Activated CD4-positive, alpha-beta T cell treated with anti-CD3 and anti-CD28 coated beads for 36 hours (primary cell): ENCODE data around the gene SULT2B1. TPM values are rescaled to one million over a fixed set of nuclear protein-coding genes. Genes with fewer than 3 reads are reported as not detected.
A peak's percentile ranks its signal among the peaks of the same experiment; 100 is the strongest.

Experiments
- ATAC-seq: fragments of 200-7000 bp; cut with Tn5 transposase; one replicate; pipeline ENCODE4 v1.10.0; 2021; ENCODE audit warnings: mild to moderate bottlenecking, moderate library complexity
- CTCF ChIA-PET: fragments of 350-600 bp; sonication (Branson Sonifier 250); formaldehyde crosslinking; loops from one replicate; lab custom pipeline; 2021; ENCODE audit warnings: antibody characterized with exemption; lab: Charles Lee
- POLR2A ChIA-PET: fragments of 350-600 bp; sonication (Branson Sonifier 250); formaldehyde crosslinking; loops from one replicate; lab custom pipeline; 2021; ENCODE audit warnings: antibody characterized with exemption, inconsistent platforms; lab: Charles Lee
- DNase-seq: peaks from one replicate; pipeline ENCODE4 v3.0.0-alpha.2; 2020
- H3K27ac Mint-ChIP-seq: one replicate; pipeline ENCODE4 v1.8.0; 2021; ENCODE audit warnings: mixed read lengths
- H3K27me3 Mint-ChIP-seq: one replicate; pipeline ENCODE4 v1.8.0; 2021; ENCODE audit warnings: mixed read lengths
- H3K36me3 Mint-ChIP-seq: one replicate; pipeline ENCODE4 v1.8.0; 2021; ENCODE audit warnings: low read depth, mixed read lengths
- H3K4me1 Mint-ChIP-seq: one replicate; pipeline ENCODE4 v1.8.0; 2021; ENCODE audit warnings: mixed read lengths
- H3K4me3 Mint-ChIP-seq: one replicate; pipeline ENCODE4 v1.8.0; 2021; ENCODE audit warnings: mild to moderate bottlenecking, moderate library complexity, mixed read lengths
- H3K9me3 Mint-ChIP-seq: one replicate; pipeline ENCODE4 v1.8.0; 2021; ENCODE audit warnings: low read depth, mixed read lengths
- intact Hi-C, 2 experiments: fragments of 100-400 bp; cut with DNase I in 1 of 2; cut with micrococcal nuclease in 1 of 2; formaldehyde crosslinking; loops; one replicate each; pipeline versions ENCODE4 v1.14.2 to v1.15.1; 2022 to 2024; cut with DNase I, micrococcal nuclease
- total RNA-seq, 2 experiments: library from RNA; stranded (reverse); gene quantifications; one replicate each; pipeline ENCODE4 v1.2.3, GENCODE V29; 2021

Gene SULT2B1
- total RNA-seq, 2 experiments from 2014 or later = not detected

DNA sequence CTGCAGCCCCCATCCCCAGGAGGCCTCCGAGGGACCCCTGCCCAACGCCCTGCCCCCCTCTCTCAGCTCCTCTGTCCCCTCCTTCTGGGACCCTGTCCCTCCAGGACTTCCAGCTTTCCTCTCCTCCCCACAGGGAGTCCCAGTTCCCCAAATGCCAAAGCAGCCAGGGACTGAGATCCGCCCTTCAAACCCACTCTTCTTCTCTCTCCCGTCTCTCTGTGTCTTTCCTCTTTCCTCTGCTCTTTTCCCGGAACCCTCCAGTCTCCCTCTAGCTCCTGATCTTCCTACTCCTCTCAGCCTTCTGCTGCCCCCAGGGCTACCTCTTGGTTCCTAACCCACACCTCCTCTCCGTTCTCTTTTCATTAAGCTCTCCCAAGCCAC, 93.6 kb downstream of the SULT2B1 start:
- DNase-seq = no peak
- no peaks in the 10 kb centered on the region for H3K36me3 Mint-ChIP-seq
- peaks cover 42% of the 10 kb centered on the region for H3K4me1 Mint-ChIP-seq
- no peaks in the 10 kb centered on the region for H3K9me3 Mint-ChIP-seq
- CTCF ChIA-PET = interaction anchor here (0.6 to 2.4 kb wide), 14 partner anchors 11 to 348 kb away, joined by 3 to 13 read pairs (median 4); partner anchors contain the start of genes GYS1, RPL18, RUVBL2 and SPHK2
- POLR2A ChIA-PET = interaction anchor here (1.2 to 2.2 kb wide), 3 partner anchors 11 to 348 kb away, joined by 4 to 9 read pairs (median 7); partner anchors contain the start of genes GYS1, RPL18, RUVBL2 and SPHK2
- ATAC-seq = no peak
- H3K4me3 Mint-ChIP-seq = peak overlapping the region; percentile 79
- no peaks in the 10 kb centered on the region for H3K27me3 Mint-ChIP-seq
- peak overlapping the region; percentile 88 for H3K27ac Mint-ChIP-seq
- intact Hi-C loops = loop anchor here in 1 of 2 experiments (5.0 kb wide), 1 partner anchor 197 kb away; no protein-coding TSS in a partner anchor

DNA sequence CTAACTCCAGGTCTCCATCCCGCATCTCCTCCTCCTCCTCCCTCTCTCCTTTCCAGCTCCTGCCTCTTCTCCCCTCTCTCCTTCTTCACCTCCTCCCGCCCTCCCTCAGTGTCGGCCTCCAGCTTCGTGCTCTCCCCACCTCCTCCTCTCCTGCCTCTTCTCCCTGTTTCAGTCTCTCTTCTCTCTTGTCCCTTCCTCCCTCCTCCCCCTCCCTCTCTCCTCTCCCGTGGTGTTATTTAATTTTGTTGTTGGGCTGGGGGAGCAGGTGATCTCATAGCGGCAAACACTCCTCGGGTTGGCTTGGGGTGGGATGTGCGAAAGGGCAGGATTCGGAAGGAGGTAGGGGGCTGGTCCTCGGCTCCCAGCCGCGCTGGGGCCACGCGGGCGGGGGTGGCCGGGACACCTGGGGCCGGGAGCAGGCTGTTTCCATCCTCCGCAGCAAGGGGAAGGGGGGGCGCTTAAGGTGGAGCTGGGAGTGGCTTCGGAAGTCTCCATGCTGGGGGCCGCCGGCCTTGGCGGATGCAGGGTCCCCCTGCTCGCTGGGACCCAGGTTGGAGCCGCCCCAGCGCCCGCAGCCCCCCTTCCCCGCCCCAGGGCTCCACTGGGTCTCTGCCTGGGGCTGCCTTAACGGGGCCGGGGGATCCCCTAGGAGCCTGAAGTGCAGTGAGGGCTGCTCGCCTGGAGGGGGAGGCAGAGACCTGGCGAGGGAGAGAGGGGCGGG, 94.2 kb downstream of the SULT2B1 start, which contains the start of gene CA11:
Gene CA11 (minus strand): TSS at position 187 of the 721 bp plus-strand sequence. CDS start 555 bp downstream, outside the sequence.
- ATAC-seq = peak; percentile 85
- intact Hi-C loops = loop anchor here (1.0 to 5.0 kb wide), 13 partner anchors 8 to 347 kb away; partner anchors contain the start of genes GYS1 (in 1 of the 2), RPL18 (in 1 of the 2), RUVBL2 (in 1 of the 2) and SPHK2 (in 1 of the 2)

DNA sequence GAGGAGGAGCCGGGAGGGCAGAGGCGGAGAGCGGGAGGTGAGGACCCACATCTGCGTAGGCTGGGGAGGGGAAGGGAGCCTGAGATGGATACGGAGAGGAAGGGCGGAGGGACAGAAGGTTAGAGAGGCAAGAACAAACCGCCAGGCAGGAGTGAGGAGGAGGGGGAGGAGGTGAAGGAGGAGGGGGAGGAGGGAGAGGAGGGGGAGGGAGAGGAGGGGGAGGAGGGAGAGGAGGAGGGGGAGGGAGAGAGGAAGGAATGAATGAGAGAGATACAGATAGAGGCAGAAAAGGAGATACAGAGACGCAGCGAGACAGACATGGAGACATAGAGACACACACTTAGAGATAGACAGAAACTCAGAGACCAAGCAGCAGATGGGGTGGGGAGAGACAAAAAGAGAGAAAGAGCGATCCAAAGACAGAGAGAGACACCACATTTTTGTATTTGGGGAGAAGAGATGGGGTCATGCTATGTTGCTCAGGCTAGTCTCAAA, 94.8 kb downstream of the SULT2B1 start:
- peak overlapping the region; percentile 79 for H3K4me3 Mint-ChIP-seq
- no peaks in the 10 kb centered on the region for H3K36me3 Mint-ChIP-seq
- H3K27me3 Mint-ChIP-seq = no peaks in the 10 kb centered on the region
- H3K9me3 Mint-ChIP-seq = no peaks in the 10 kb centered on the region
- DNase-seq (no peak), ATAC-seq (no peak)
- CTCF ChIA-PET = interaction anchor here (1.0 to 2.4 kb wide), 6 partner anchors 12 to 347 kb away, joined by 3 to 13 read pairs (median 4); partner anchors contain the start of genes GYS1 and RUVBL2
- POLR2A ChIA-PET = interaction anchor here (1.7 kb wide), 1 partner anchor 12 kb away, joined by 7 read pairs; no protein-coding TSS in a partner anchor
- intact Hi-C loops = loop anchor here (1.0 to 5.0 kb wide), 13 partner anchors 8 to 347 kb away; partner anchors contain the start of genes GYS1 (in 1 of the 2), RPL18 (in 1 of the 2), RUVBL2 (in 1 of the 2) and SPHK2 (in 1 of the 2)
- H3K4me1 Mint-ChIP-seq = peaks cover 46% of the 10 kb centered on the region
- H3K27ac Mint-ChIP-seq = peak overlapping the region; percentile 70

More for the DNA sequence above, 94.2 kb downstream of the SULT2B1 start, which contains the start of gene CA11:
- no peaks in the 10 kb centered on the region for H3K27me3 Mint-ChIP-seq
- ChIA-PET CTCF (interaction anchor here (0.6 to 2.4 kb wide), 12 partner anchors 12 to 347 kb away, joined by 3 to 13 read pairs (median 4); partner anchors contain the start of genes GYS1 and RUVBL2), POLR2A (interaction anchor here (1.2 to 2.2 kb wide), 3 partner anchors 12 to 347 kb away, joined by 4 to 9 read pairs (median 7); partner anchors contain the start of genes GYS1, RPL18, RUVBL2 and SPHK2)
- no peaks in the 10 kb centered on the region for H3K9me3 Mint-ChIP-seq
- H3K27ac Mint-ChIP-seq = peak within 1 kb of the TSS; percentile 88
- peak; percentile 96 for DNase-seq
- peak within 1 kb of the TSS; percentile 79 for H3K4me3 Mint-ChIP-seq
- no peaks in the 10 kb centered on the region for H3K36me3 Mint-ChIP-seq
- peaks cover 44% of the 10 kb centered on the region for H3K4me1 Mint-ChIP-seq

DNA sequence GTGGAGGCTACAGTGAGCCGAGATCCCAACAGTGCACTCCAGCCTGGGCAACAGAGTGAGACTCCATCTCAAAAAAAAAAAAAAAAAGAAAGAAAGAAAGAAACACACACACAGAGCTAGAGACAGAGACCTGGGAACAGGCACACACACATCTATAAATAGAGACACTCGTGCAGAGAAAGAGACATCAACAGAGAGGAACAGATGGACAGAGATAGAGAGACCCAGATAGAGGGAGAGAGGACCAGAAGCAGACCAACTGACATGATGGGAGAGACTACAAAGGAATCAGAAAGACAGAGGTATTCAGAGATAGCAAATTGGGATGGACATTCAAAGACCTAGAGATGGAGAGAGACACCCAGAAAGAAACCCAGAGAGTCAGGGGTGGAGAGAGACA, 96.2 kb downstream of the SULT2B1 start:
- ChIA-PET CTCF (interaction anchor here (0.6 kb wide), 1 partner anchor 28 kb away, joined by 3 read pairs; no protein-coding TSS in a partner anchor), POLR2A (no interaction called here)
- intact Hi-C loops = loop anchor here in 1 of 2 experiments (5.0 kb wide), 1 partner anchor 194 kb away; no protein-coding TSS in a partner anchor
- H3K27ac Mint-ChIP-seq = peak overlapping the region; percentile 40
- peaks cover 55% of the 10 kb centered on the region for H3K4me1 Mint-ChIP-seq
- no peaks in the 10 kb centered on the region for H3K9me3 Mint-ChIP-seq
- H3K4me3 Mint-ChIP-seq = no peak overlapping the region
- no peaks in the 10 kb centered on the region for H3K36me3 Mint-ChIP-seq
- ATAC-seq = no peak
- no peak for DNase-seq
- H3K27me3 Mint-ChIP-seq = no peaks in the 10 kb centered on the region

Other genes with a start within 250 kb of the SULT2B1 start
- 100 to 1,000 TPM; 166 to 195 TPM for gene EMP3, start 226.6 kb upstream of the SULT2B1 start, total RNA-seq
- gene TMEM143, start 188.2 kb upstream of the SULT2B1 start, total RNA-seq = 10 to 100 TPM; 18.9 to 21.5 TPM
- gene SYNGR4, start 187.8 kb upstream of the SULT2B1 start, total RNA-seq = under 1 TPM in 1 of 2 experiments, not detected in 1; 0.25 TPM
- 10 to 100 TPM; 69.5 to 78.8 TPM for gene KDELR1, start 160.6 kb upstream of the SULT2B1 start, total RNA-seq
- under 1 TPM; 0.11 to 0.14 TPM for gene GRIN2D, start 158.5 kb upstream of the SULT2B1 start, total RNA-seq
- gene GRWD1, start 106.2 kb upstream of the SULT2B1 start, total RNA-seq = 10 to 100 TPM; 43.4 to 51.3 TPM
- gene KCNJ14, start 96.6 kb upstream of the SULT2B1 start, total RNA-seq = 1 to 10 TPM in 1 of 2 experiments, under 1 TPM in 1; 0.86 to 1.1 TPM
- gene CYTH2, start 82.8 kb upstream of the SULT2B1 start, total RNA-seq = 10 to 100 TPM; 22.5 to 24.2 TPM
- gene LMTK3, start 40.3 kb upstream of the SULT2B1 start, total RNA-seq = 1 to 10 TPM; 3.9 to 4.5 TPM
- gene SPACA4, start 54.6 kb downstream of the SULT2B1 start, total RNA-seq = not detected
- gene FAM83E, start 62.9 kb downstream of the SULT2B1 start, total RNA-seq = 1 to 10 TPM; 1.5 to 4.1 TPM
- gene RPL18, start 67.0 kb downstream of the SULT2B1 start, total RNA-seq = 1,000 to 10,000 TPM; 2,026 to 2,191 TPM
- gene SPHK2, start 67.3 kb downstream of the SULT2B1 start, total RNA-seq = 10 to 100 TPM; 27.0 TPM
- gene DBP, start 85.2 kb downstream of the SULT2B1 start, total RNA-seq = 10 to 100 TPM in 1 of 2 experiments, 1 to 10 TPM in 1; 8.3 to 12.4 TPM
- gene CA11, start 94.0 kb downstream of the SULT2B1 start, total RNA-seq = 10 to 100 TPM; 11.5 to 18.0 TPM
- under 1 TPM; 0.50 to 0.60 TPM for gene NTN5, start 120.8 kb downstream of the SULT2B1 start, total RNA-seq
- gene FUT2, start 143.8 kb downstream of the SULT2B1 start, total RNA-seq = not detected
- gene MAMSTR, start 167.6 kb downstream of the SULT2B1 start, total RNA-seq = under 1 TPM; 0.69 to 0.70 TPM
- under 1 TPM; 0.67 to 0.73 TPM for gene RASIP1, start 188.4 kb downstream of the SULT2B1 start, total RNA-seq
- gene IZUMO1, start 194.7 kb downstream of the SULT2B1 start, total RNA-seq = not detected
- gene FUT1, start 200.5 kb downstream of the SULT2B1 start, total RNA-seq = under 1 TPM; 0.23 to 0.32 TPM
- gene FGF21, start 203.4 kb downstream of the SULT2B1 start, total RNA-seq = not detected